GM12878 (cell line): ENCODE results near the gene GPR153. TPM values are rescaled to one million over a fixed set of nuclear protein-coding genes. Genes with fewer than 3 reads are reported as not detected.

ENCODE experiments used
- ATAC-seq: fragments of 200-7000 bp; cut with Tn5 transposase; 3 replicates; pipeline ENCODE4 v1.9.1; 2020; ENCODE audit warnings: mild to moderate bottlenecking, moderate library complexity
- BruUV-seq: library from RNA; stranded (reverse); fragments of 400-500 nt; replicated peaks from 2 replicates; lab custom pipeline; 2021; lab: Mats Ljungman, UMichigan
- CTCF ChIA-PET: fragments of 300-600 bp; sonication (Branson Sonifier 250); formaldehyde crosslinking; extraction: SDS; loops from one replicate; lab custom pipeline; 2021; ENCODE audit warnings: inconsistent platforms; lab: Yijun Ruan, JAX
- POLR2A ChIA-PET: fragments of 350-600 bp; formaldehyde crosslinking; extraction: SDS; loops from one replicate; lab custom pipeline; 2021; ENCODE audit warnings: inconsistent platforms; lab: Charles Lee
- RAD21 ChIA-PET: fragments of 300-600 bp; sonication (Branson Sonifier 250); formaldehyde crosslinking; loops from one replicate; lab custom pipeline; 2023; ENCODE audit warnings: antibody characterized with exemption; ENCODE audit not compliant: unreplicated experiment; lab: Charles Lee
- SMC1A ChIA-PET: fragments of 300-600 bp; sonication (Branson Sonifier 250); formaldehyde crosslinking; loops from one replicate; lab custom pipeline; 2023; ENCODE audit not compliant: unreplicated experiment, uncharacterized antibody; lab: Charles Lee
- DNase-seq: peaks from one replicate; pipeline ENCODE4 v3.0.0-alpha.2; 2011; ENCODE audit warnings: low read depth, low spot score
- FAIRE-seq: peaks from 3 replicates; lab custom pipeline; 2011; peaks lifted over from hg19 to GRCh38; lab: Jason Lieb, UNC
- H2AFZ ChIP-seq: 2 replicates; pipeline ENCODE4 v1.6.0; 2011; ENCODE audit warnings: low read depth, low read length, control low read depth; ENCODE audit not compliant: control insufficient read depth
- H3K27ac ChIP-seq: 2 replicates; pipeline ENCODE4 v1.5.1; 2011; ENCODE audit warnings: control low read depth; ENCODE audit not compliant: control insufficient read depth, insufficient read depth
- H3K27me3 ChIP-seq, 2 experiments: replicated peaks in 1 of 2; 2 replicates each; pipeline versions ENCODE4 v1.6.0 to v1.6.1; 2011; ENCODE audit warnings: low read length in 1 of 2; ENCODE audit not compliant: control insufficient read depth in 2 of 2, insufficient read depth in 2 of 2
- H3K36me3 ChIP-seq, 2 experiments: 2 replicates each; pipeline ENCODE4 v1.5.1; 2011; ENCODE audit warnings: low read length in 1 of 2; ENCODE audit not compliant: control insufficient read depth in 2 of 2, insufficient read depth in 2 of 2
- H3K4me1 ChIP-seq: 2 replicates; pipeline ENCODE4 v1.6.1; 2011; ENCODE audit warnings: mild to moderate bottlenecking, low read length, moderate library complexity, mixed read lengths; ENCODE audit not compliant: control insufficient read depth, insufficient read depth
- H3K4me2 ChIP-seq: 2 replicates; pipeline ENCODE4 v1.6.0; 2011; ENCODE audit warnings: control low read depth; ENCODE audit not compliant: control insufficient read depth, insufficient read depth
- H3K4me3 ChIP-seq: fragments of 200-600 bp; sonication (generic); 2 replicates; pipeline ENCODE4 v1.5.1; 2016
- H3K79me2 ChIP-seq: 2 replicates; pipeline ENCODE4 v1.6.0; 2011; ENCODE audit warnings: low read length; ENCODE audit not compliant: control insufficient read depth, insufficient read depth
- H3K9ac ChIP-seq: 2 replicates; pipeline ENCODE4 v1.8.0; 2011; ENCODE audit warnings: low read length, control low read depth, mixed read lengths; ENCODE audit not compliant: control insufficient read depth, insufficient read depth
- H3K9me3 ChIP-seq: replicated peaks from 3 replicates; pipeline ENCODE4 v1.5.1; 2011; ENCODE audit warnings: mild to moderate bottlenecking, low read length; ENCODE audit not compliant: control insufficient read depth, insufficient read depth
- H4K20me1 ChIP-seq: 2 replicates; pipeline ENCODE4 v1.6.0; 2011; ENCODE audit not compliant: control insufficient read depth, insufficient read depth
- STAT1 ChIP-seq: fragments of 450-650 bp; conservative IDR thresholded peaks from 2 replicates; pipeline ENCODE4 v1.6.1; 2014; ENCODE audit warnings: antibody characterized with exemption, mild to moderate bottlenecking
- WGBS: methylation state at CpG from one replicate; pipeline ENCODE4 v1.1.6; 2016; ENCODE audit warnings: low lambda C conversion rate; ENCODE audit not compliant: insufficient replicate concordance, insufficient coverage; ENCODE audit errors: missing lambda C conversion rate; 5-methylcytosine and 5-hydroxymethylcytosine counted together
- in situ Hi-C: fragments of 300-500 bp; cut with MboI; formaldehyde crosslinking; loops from 9 replicates; pipeline ENCODE4 v1.14.3; 2018; ENCODE audit warnings: mixed read lengths
- intact Hi-C: fragments of 100-400 bp; cut with micrococcal nuclease; formaldehyde crosslinking; loops from one replicate; pipeline ENCODE4 v1.14.2; 2022; ENCODE audit not compliant: unreplicated experiment
- polyA plus RNA-seq, 11 experiments: library from polyadenylated mRNA; depleted of rRNA in 4 of 11; unstranded in 6 of 11; stranded (reverse) in 5 of 11; fragments of >200 nt; fragmentation: Nextera tagmentation in 4 of 11; fragmentation: Illumina TruSeq in 1 of 11; extraction: Ambion mirVana in 4 of 11; extraction: Trizol in 1 of 11; gene quantifications; 1 replicate in 1 of 11; 2 replicates in 10 of 11; pipeline versions ENCODE4 v1.2.1 to v1.2.3, GENCODE V29; 2011 to 2016; ENCODE audit warnings: inconsistent platforms in 2 of 11, missing spikeins in 2 of 11, low read depth in 1 of 11
- total RNA-seq, 4 experiments: library from RNA; depleted of rRNA in 3 of 4; stranded (reverse); fragments of >200 nt in 3 of 4; fragmentation: Illumina TruSeq in 1 of 4; extraction: Trizol in 1 of 4; gene quantifications; 2 replicates each; pipeline versions ENCODE4 v1.2.1 to v1.2.3, GENCODE V29; 2013 to 2021
- TF ChIP-seq, protein P1 (sequence below): fragments of 450-650 bp; IDR thresholded peaks from 2 replicates; pipeline ENCODE4 v1.6.1; 2017; ENCODE audit warnings: low read depth, mild to moderate bottlenecking, moderate library complexity

The GPR153 gene
- total and polyA plus RNA-seq, 10 of the 15 experiments (the other 5 are each of a cell fraction or from before 2014, with no cell fraction given) = 0.04 to 2.2 (median 0.54) TPM

DNA sequence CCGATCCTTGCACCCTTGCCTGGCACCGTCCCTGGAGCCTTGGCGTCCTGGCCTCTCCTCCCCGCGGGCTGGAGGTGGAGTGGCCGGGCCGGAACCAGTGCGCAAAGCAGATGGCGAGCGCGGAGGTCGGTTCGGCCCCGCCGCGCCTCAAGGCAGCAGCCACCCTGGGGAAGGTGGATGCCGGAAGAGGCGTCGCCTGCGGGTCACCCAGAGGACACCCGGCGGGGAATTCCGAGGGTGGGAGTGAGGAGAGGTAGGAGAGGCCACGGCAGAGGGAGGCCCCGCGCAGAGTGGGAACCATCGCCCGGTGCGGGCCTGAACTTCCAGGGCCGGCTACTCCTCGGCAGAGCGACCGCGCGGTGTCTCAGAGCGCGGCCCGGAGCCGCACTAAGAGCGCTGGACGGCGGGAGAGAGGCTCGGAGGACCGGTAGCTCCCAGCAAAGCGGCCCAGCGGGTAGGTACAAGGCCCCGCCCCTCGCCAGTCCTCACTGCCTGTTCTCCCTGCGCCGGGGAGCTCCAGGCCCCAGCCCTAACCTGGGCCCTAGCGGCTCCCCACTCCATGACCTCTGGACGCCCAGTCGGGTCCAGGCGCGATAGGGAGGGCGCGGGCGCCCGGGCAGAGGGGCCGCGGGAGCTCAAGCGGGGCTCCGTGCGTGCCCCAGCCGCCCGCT lies 54.9 kb downstream of the GPR153 start, which contains the start of gene RNF207 (continued):
- TF ChIP-seq, protein P1, sequence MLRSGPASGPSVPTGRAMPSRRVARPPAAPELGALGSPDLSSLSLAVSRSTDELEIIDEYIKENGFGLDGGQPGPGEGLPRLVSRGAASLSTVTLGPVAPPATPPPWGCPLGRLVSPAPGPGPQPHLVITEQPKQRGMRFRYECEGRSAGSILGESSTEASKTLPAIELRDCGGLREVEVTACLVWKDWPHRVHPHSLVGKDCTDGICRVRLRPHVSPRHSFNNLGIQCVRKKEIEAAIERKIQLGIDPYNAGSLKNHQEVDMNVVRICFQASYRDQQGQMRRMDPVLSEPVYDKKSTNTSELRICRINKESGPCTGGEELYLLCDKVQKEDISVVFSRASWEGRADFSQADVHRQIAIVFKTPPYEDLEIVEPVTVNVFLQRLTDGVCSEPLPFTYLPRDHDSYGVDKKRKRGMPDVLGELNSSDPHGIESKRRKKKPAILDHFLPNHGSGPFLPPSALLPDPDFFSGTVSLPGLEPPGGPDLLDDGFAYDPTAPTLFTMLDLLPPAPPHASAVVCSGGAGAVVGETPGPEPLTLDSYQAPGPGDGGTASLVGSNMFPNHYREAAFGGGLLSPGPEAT = peak; percentile 89

GRCh38 chr1:6202256-6202655 lies 58.6 kb downstream of the GPR153 start:
- no peak overlapping the region for H3K9ac ChIP-seq
- BruUV-seq = no TSS peak
- H3K4me3 ChIP-seq = no peak overlapping the region
- H3K36me3 ChIP-seq = peaks cover 0 to under 1% of the 10 kb centered on the region in 2 experiments; a peak in 1 of 4 replicates
- ChIA-PET RAD21 (interaction anchor here (0.9 kb wide), 1 partner anchor 191 kb away, joined by 5 read pairs; the partner anchor contains the start of gene ACOT7), SMC1A (no interaction called here), POLR2A (interaction anchor here (0.6 kb wide), 2 partner anchors 89 to 115 kb away, joined by 3 read pairs; no protein-coding TSS in a partner anchor), CTCF (no interaction called here)
- H3K79me2 ChIP-seq = peaks cover 35% of the 10 kb centered on the region
- no peak overlapping the region for H3K4me2 ChIP-seq
- intact Hi-C loops = no loop called here
- ATAC-seq (no peak), DNase-seq (no peak), FAIRE-seq (no peak)
- no peaks in the 10 kb centered on the region for H4K20me1 ChIP-seq
- no peak overlapping the region for H3K27ac ChIP-seq
- in situ Hi-C loops = no loop called here
- WGBS = 64% methylated on average over 7 of the region's 7 CpGs
- peaks cover 11% of the 10 kb centered on the region for H3K4me1 ChIP-seq
- no peak overlapping the region for H2AFZ ChIP-seq
- no peaks in the 10 kb centered on the region for H3K27me3 ChIP-seq
- no peak for TF ChIP-seq STAT1
- H3K9me3 ChIP-seq = no peaks in the 10 kb centered on the region
